RCC 7860 (cell line): ENCODE results near the gene DGKD.

Experiments
- DNase-seq: peaks from one replicate; pipeline ENCODE4 v3.0.0-alpha.2; 2015; ENCODE audit warnings: low spot score
- FAIRE-seq: peaks from 2 replicates; lab custom pipeline; 2012; peaks lifted over from hg19 to GRCh38; lab: Jason Lieb, UNC

DGKD gene

DNA sequence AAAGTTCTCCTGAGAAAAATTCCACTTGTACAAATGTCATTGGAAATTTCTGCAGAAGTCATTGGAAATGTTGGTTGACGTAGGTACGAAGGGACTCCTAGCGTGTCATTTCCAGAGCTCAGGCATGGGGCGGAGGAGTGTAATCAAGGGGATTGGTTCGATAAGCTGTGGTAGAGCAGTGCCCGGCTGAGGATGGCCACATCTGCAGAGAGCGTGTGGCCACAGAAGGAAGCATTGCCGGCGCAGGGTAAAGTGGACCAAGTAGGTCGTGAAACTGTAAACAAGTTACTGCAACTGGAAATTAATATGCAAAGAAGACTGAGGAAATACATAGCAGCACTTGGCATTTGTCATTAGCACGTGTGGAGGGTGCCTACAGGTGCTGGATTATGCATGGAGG, 101.8 kb downstream of the DGKD start:
- DNase-seq (no peak), FAIRE-seq (no peak)

DNA sequence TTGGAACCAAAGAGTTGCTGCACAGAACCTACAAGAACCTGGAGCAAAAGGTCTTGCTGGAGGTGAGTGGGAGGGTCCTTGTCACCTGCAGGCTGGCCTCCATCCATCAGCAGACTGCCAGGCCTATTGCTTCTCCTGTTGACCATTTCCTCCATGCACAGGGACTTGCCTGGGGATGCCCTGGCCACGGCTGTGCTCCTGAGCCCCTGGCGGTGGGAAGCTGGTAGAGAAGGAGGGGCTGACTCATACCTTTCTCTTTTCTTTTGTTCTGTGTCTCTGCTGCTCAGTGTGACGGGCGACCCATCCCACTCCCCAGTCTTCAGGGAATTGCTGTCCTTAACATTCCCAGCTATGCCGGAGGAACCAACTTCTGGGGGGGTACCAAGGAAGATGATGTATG, 102.6 kb downstream of the DGKD start:
- FAIRE-seq (no peak), DNase-seq (no peak)

GRCh38 chr2:233457356-233457755, 103.1 kb downstream of the DGKD start:
- FAIRE-seq = no peak

GRCh38 chr2:233458031-233458610, 103.8 kb downstream of the DGKD start:
- FAIRE-seq (no peak), DNase-seq (no peak)

More at GRCh38 chr2:233457356-233457755, 103.1 kb downstream of the DGKD start:
- no peak for DNase-seq

- no peak for FAIRE-seq
- no peak for DNase-seq
Observed at GRCh38 chr2:233458826-233459225, 104.5 kb downstream of the DGKD start.

GRCh38 chr2:233459426-233459825, 105.1 kb downstream of the DGKD start:
- FAIRE-seq = no peak

DNA sequence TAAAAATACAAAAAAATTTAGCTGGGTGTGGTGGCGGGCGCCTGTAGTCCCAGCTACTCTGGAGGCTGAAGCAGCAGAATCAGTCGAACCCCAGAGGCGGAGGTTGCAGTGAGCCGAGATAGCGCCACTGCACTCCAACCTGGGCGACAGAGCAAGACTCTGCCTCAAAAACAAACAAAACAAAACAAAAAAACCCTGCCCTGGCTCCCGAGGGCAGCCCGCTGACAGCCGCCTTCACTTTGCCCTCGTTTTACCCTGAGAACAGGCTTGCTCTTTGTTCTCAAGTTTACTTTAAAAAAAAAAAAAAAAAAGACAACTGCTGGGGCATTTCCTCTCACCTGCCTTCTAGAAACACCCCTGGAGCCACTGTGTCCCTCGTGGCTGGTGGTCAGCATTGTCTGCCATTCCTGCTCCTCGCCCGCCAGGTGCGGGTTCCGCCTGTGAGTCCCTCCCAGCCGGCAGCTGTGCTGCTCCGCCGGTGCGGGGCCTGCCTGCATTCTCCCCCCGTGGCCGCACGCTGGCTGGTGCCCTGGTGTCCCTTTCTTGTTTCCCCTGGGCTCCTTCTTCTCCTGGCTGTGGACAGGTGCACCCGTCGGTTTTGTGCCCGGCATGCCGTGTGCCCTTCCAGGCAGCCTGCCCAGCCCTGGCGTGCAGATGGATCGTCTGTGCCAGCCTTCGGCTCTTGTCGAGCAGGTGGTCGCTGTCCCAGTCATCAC, 106.6 kb downstream of the DGKD start:
- FAIRE-seq = no peak

More at GRCh38 chr2:233459426-233459825, 105.1 kb downstream of the DGKD start:
- DNase-seq = no peak

GRCh38 chr2:233461481-233461891, 107.2 kb downstream of the DGKD start:
- DNase-seq = no peak
- FAIRE-seq = no peak

More for the DNA sequence above, 106.6 kb downstream of the DGKD start:
- DNase-seq = no peak

DNA sequence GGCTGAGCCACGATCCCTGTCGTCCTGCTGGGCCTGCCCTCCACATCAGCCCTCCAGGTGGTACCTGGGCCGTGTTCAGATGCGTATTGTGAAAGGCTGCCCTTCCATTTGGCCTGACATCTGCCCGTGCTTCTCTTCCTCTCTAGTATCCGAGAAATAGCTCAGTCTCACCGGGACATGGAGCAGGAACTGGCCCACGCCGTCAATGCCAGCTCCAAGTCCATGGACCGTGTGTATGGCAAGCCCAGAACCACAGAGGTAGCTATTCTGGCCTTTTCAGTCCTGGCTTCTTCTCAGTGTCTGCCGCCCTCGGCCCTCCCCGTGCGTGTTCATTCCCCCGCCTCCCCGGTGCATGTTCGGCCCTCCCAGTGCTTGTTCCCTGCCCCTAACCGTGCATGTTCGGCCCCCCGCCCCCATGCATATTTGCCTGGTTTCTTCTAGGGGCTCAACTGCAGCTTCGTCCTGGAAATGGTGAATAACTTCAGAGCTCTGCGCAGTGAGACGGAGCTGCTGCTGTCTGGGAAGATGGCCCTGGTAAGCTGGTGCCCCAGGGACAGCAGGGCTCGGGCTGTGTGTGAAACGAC, 108.0 kb downstream of the DGKD start:
- DNase-seq (no peak), FAIRE-seq (no peak)

DNA sequence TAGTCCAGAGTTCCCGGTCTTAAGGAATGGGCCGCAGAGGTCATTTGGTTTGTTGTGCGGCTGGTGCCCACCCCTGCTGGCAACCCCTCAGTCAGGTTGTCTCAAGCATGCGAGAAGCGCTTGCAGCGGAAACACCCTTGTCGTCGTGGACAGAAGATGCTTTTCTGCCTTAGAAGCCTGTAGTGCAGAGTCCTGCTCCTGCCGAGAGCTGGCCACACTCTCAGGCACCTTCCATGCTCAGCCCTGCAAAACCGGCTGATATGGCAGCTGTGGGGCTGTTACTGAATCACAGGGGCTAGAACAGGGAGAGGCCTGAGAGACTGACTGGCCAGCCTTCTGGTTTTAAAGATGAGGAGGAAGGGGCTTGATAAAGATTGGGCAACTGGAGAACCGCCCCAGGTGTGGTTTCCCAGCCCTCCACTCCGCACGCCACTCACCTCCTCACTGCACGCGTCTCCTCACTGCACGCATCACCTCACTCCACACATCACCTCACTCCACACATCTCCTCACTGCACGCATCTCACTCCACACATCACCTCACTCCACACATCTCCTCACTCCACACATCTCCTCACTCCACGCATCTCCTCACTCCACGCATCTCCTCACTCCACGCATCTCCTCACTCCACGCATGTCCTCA, 108.7 kb downstream of the DGKD start:
- FAIRE-seq (no peak), DNase-seq (no peak)

DNA sequence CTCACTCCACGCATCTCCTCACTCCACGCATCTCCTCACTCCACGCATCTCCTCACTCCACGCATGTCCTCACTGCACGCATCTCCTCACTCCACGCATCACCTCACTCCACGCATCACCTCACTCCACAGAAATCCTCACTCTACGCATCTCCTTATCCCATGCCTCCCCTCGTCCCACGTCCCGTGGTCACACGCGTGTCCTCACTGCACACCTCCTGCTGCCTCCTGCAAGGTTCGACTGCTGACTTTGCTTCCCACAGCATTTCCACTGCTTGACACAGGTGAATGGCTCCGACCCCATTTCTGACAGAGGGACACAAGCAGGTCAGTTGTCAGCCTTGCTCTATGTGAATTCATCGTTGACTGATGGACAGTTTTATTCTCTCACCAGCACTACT, 109.3 kb downstream of the DGKD start:
- DNase-seq (no peak), FAIRE-seq (no peak)

DNA sequence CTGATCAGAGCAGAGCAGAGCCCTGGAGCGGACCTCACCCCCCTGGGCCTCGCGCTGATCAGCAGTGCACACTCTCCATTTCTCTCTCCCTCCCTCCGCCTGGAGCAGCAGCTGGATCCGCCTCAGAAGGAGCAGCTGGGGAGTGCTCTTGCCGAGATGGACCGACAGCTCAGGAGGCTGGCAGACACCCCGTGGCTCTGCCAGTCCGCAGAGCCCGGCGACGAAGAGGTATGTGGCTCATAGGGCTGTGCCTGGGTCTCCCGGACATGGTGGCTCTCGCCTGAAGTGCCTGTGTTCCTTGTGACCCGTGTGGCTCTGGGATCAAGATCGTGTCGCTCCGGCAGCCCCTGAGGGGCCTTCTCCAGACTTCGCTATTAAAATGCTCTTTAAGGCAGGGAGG, 109.8 kb downstream of the DGKD start:
- FAIRE-seq (no peak), DNase-seq (no peak)

DNA sequence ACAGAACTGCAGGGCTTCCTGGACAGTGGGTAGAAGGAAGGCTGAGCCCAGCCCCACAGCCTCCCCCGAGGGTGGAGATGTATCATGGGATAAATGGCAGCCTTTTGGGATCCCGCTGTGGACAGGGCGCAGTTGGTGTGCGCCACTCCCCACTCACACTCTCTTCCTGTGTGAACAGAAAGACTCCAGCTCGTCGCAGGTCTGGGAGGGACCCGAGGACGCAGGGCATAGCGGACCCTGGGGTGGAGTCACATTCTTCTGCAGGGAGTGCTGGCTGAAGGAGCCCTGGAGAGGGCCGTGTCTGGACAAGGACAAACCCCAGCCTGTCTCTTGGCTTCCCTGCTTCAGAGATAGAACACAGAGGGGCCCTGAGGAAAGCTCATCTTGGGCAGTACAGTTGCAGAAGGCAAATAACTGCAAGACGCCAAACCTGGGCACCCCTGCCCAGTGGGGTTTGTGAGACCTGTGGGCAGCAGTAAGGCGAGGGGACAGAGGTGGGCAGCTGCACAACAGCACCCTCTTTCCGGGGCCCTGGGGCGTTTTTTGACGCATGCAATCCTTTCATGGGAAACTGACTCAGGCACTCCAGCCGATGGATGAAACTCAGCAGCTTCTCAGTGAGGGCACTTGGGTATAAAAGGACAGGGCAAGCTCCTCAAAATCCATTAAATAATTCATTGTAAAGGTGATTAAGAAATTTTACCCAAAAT, 110.4 kb downstream of the DGKD start:
- no peak for FAIRE-seq
- no peak for DNase-seq

DNA sequence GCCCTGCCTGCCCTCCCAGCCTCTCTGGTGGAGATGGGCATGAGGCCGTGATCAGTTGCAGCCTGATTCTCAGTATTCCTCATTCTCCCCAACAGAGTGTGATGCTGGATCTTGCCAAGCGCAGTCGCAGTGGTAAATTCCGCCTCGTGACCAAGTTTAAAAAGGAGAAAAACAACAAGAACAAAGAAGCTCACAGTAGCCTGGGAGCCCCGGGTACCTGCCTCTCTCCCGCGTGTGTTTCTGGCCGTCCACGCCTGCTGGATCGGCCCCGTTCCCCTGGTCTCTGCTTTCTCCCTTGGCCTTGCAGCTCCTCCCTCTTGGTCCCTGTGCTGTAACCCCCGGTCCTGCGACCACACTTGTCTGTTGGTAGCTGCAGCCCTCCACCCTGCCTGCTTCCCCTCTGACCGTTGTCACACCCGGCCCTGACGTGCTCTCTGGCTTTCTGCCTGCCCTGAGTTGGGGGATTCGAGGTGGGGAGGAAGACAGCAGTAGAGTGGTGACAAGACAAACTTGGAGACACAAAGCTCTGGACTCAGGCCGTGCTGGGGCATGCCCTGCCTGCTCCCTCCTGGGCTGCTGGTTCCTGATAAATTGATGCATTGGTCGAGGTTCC, 112.8 kb downstream of the DGKD start:
- FAIRE-seq (no peak), DNase-seq (no peak)

DNA sequence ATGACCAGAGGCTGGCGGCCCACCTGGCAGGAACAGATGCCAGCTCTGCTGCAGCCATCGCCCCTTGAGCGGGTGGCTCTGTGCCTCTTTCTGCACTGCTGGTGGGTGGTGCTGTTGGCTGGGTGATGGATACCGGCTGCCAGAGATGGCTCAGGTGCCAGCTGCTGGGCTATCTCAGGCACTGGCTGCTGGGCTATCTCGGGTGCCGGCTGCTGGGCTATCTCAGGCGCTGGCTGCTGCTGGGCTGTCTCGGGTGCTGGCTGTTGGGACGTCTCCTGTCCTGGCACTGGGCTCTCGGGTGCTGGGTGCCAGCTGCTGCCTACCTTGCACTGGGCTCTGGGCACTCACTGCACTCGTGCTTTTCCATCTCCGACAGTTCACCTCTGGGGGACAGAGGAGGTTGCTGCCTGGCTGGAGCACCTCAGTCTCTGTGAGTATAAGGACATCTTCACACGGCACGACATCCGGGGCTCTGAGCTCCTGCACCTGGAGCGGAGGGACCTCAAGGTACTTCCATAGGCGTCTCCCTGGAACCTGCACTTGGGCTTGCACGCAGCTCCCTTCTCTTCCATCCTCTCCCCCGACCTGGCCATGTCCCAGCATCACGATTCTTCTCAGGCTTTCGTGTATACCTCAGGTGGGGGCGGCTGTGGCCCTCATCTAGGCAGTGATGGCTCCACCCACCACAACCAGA, 113.9 kb downstream of the DGKD start:
- DNase-seq = no peak
- FAIRE-seq = no peak

DNA sequence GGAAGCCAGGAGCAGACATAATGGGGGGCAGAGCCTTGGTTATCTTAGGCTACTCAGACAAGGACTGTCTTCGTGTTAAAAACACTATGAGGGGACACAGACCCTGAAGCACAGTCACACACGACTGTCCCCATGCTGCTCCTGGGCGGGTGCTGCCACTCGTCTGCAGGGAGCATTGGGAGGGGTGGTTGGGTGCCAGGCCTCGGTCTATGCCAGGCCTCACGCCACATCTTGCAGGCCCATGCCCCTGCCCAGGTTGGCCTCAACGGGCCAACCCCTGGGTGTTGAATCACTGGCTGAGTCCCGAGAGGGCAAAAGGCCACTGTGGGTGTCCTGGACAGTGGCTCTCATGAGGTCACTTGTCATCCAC, 114.4 kb downstream of the DGKD start:
- FAIRE-seq (no peak), DNase-seq (no peak)

DNA sequence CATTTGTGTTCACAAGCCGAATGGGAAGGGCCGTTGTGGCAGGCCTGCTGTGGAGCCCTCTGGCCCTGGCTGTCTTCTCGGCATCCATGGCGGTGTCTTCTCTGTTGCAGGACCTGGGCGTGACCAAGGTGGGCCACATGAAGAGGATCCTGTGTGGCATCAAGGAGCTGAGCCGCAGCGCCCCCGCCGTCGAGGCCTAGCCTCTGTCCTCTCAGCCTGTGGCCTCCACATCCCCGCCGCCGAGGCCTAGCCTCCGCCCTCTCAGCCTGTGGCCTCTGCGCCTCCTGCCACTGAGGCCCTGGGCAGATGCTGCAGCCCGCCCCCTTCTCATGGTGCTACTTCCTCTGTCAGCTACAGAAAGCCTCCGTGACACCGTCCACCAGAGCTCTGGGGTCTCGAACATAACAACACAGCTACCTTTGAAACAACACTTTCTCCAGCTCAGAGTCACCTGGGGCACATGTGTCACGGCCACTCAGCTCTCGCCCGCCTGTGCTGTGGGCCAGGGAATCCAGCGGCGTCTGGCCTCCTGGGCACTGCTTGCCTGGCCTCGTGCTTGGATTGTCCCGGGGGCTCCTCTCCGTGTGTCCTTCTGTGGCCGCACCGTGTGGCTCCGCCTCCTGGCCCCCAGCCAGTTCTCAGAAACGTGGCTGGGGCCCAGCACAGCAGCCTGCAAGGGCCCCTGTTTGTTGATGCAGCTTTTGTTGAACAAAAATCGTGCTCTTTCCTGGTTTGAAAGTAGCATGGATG, 115.1 kb downstream of the DGKD start:
- no peak for FAIRE-seq

DNA sequence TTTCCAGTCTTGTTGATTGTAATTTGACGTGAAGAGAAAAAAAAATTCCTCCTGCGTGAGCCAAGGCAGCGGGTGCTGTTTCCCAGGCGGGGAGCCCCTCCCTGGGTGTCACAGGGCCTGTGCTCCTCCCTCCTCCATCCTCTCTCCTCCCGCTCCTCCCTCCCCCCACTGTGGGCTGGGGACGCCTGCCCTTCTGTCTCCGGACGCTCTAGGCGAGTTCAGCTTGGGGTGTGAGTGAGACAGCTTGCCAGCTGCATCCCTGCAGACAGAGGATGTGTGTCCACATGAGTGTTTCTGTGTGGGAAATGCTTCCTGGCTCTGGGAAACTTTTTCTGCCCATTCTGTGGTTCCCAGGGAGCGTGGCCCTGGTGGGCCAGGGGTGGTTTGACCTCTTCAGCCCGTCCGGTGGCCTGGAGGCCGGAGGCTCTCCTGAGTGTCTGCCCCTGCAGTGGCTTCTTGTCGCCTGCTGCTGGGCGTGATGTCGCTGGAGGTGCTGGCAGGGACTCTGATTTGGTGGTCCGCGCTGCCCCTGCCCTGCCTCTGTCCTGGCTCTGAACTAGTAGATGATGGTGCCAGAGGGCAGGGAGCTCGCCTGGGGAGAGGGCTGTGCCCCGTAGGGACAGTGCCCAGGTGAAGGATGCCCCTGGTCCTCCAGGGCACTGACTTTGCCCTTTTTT, 115.9 kb downstream of the DGKD start:
- DNase-seq = no peak
- FAIRE-seq = no peak

More for the DNA sequence above, 115.1 kb downstream of the DGKD start:
- DNase-seq = no peak

DNA sequence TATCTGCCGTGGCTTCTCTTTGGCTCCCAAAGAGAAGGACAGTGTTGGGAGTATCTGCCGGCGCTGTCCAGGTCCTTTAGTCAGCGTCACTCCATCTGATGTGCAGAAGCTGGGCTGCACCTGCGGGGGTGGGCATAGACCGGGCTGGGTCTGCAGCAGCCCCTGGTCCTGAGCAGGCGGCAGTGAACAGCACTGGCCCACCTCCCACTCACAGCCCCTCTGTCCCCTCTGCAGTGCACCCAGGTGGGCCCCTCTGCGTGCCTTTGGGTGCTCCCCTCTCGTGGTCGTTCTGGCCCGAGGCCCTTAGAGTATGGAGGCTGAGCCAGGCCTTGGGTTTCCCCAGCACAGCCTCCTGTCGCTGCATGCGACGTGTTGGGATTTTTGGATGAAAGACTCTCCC, 116.5 kb downstream of the DGKD start:
- DNase-seq (no peak), FAIRE-seq (no peak)
